ENCODE measurements around the gene MAPK8IP2. TPM values are rescaled to one million over a fixed set of nuclear protein-coding genes. Genes with fewer than 3 reads are reported as not detected.

The MAPK8IP2 gene
- total RNA-seq, 4 donors from 2014 or later, result 0.94 to 3.3 (median 1.5) TPM

DNA sequence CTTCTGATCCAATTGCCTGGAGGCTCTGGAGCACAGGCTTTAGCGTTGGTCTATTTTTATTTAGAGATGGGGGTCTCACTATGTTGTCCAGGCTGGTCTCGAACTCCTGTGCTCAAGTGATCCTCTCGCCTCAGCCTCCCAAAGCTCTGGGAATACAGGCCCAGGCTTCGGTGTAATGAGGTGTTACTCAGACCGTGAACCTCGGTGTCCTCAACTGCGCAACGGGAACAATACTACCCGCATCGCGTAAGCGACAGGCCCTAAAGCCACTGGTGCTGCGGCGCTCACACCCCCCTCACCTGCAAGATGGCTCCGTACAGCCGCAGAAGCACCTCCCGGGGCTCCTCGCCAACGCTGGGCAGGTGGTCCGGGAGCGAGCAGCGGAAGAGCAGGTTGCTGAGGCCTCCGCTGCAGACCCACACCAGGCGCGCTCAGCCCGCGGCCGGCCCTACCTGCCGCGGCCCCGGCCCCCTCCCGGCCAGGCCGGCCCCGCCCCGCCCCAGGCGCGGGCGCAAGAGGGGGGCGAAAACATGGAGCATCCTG, 18.6 kb upstream of the MAPK8IP2 start:
- Histone ChIP-seq H3K27me3 (no peaks in the 10 kb centered on the region), H3K36me3 (no peaks in the 10 kb centered on the region), H3K9me3 (no peaks in the 10 kb centered on the region), H3K27ac (peak overlapping the region; percentile 95 to 98 (median 96)), H3K4me1 (peaks cover 13 to 35% of the 10 kb centered on the region in 2 donors), H3K4me3 (replicated peaks in 1 of 3) (peak overlapping the region; percentile 75 to 95 (median 80))
- intact Hi-C loops (cut with DNase I), result loop anchor here (5.0 kb wide), 1 partner anchor 60 kb away; no protein-coding TSS in a partner anchor
- TF ChIP-seq, protein P1, sequence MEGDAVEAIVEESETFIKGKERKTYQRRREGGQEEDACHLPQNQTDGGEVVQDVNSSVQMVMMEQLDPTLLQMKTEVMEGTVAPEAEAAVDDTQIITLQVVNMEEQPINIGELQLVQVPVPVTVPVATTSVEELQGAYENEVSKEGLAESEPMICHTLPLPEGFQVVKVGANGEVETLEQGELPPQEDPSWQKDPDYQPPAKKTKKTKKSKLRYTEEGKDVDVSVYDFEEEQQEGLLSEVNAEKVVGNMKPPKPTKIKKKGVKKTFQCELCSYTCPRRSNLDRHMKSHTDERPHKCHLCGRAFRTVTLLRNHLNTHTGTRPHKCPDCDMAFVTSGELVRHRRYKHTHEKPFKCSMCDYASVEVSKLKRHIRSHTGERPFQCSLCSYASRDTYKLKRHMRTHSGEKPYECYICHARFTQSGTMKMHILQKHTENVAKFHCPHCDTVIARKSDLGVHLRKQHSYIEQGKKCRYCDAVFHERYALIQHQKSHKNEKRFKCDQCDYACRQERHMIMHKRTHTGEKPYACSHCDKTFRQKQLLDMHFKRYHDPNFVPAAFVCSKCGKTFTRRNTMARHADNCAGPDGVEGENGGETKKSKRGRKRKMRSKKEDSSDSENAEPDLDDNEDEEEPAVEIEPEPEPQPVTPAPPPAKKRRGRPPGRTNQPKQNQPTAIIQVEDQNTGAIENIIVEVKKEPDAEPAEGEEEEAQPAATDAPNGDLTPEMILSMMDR (IDR thresholded peaks at IDR 0.05), result no peak
- no peak for TF ChIP-seq POLR2A (IDR thresholded peaks at IDR 0.05)
- 20% methylated on average over 8 of the region's 39 CpGs; no CpG with 5 or more reads in 1 of the 2 donors for WGBS, 2 donors
- no peak for DNase-seq

DNA sequence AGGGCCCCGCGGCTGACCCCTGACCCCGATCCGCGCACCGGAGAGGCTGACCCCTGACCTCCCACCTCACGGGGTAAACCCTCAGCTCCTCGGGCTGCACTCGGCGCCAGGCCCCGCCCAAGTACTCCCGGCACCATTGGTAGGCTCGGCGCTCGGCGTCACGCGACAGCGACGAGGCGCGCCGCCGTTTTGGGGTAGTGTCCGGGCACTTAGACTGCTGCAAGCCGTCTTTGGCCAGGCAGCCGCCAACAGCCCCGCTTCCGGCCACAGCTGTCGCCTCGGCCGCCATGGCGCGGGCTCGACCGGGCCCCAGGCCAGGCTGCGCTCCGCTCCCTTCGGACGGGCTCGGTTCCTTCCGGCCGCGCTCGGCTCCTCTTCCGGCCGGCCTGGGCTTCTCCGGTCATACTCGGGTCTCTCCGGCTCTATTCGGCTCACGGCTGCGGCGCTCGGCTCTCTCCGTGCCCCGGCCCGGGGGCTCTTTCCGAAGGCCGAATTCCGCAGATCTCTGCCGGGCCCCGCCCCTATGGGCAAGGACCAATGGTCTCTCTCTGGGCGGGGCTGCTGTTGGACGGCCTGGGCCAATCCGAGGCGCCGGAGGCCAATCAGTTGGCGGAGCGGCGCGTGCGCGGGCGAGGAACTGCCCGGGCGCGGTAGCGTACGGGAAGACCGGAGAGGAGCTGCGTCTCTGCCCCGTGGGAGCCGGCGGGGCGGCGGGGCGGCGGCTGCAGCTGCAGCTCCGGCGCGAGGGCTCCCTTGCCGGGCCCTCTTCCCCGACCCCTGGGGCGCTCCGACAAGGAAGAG, 17.9 kb upstream of the MAPK8IP2 start, which contains the start of gene CHKB:
Gene CHKB, minus strand, starts transcription at position 357 of the 801 bp plus-strand sequence. Its CDS starts 68 bp downstream, at position 289.
- DNase-seq, result peak; percentile 99 to 100
- intact Hi-C loops (cut with DNase I), result loop anchor here (5.0 kb wide), 1 partner anchor 60 kb away; no protein-coding TSS in a partner anchor
- H3K27ac ChIP-seq, result peak within 1 kb of the TSS; percentile 95 to 98 (median 96)
- H3K4me3 ChIP-seq (replicated peaks in 1 of 3), result peak within 1 kb of the TSS; percentile 75 to 95 (median 80)
- H3K4me1 ChIP-seq, result peaks cover 13 to 35% of the 10 kb centered on the region in 2 donors
- WGBS, 2 donors, result 0 to 1% methylated on average over 29 to 40 of the region's 96 CpGs
- H3K27me3 ChIP-seq, result no peaks in the 10 kb centered on the region
- TF ChIP-seq POLR2A (IDR thresholded peaks at IDR 0.05), result peak; percentile 64 to 94
- TF ChIP-seq, protein P1 (IDR thresholded peaks at IDR 0.05), result no peak
- H3K9me3 ChIP-seq, result no peaks in the 10 kb centered on the region
- H3K36me3 ChIP-seq, result no peaks in the 10 kb centered on the region

DNA sequence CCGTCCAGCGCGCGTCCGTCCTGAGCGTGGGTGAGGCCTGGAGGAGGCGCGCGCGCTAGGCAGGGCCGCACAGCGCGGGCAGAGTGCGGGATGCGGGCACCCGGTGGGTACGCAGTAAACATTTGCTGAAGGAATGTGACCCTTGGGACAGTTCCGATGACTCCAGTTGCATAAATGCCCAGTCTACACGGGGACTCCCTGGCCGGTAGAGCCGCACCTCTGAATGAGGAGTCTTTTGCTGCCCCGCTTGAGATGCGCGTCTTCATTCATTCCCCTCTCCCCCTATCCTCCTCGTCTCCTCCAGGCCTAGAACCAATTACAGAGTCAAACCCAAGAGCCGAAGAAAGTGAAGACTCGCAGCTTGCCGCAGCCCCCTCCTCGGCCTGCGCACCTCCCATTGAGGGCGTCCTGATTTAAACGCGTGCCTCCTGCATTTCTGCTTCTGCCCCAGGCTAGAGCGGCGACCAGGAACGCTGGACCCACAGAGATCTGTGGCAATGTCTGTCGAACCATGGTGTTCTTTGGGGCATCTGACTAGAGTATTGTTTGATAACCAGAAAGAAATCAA, 17.2 kb upstream of the MAPK8IP2 start:
- DNase-seq, result no peak
- no peak for TF ChIP-seq POLR2A (IDR thresholded peaks at IDR 0.05)
- Histone ChIP-seq H3K27ac (peak overlapping the region in 2 of 3 donors; percentile 95 to 96), H3K4me1 (peaks cover 12 to 31% of the 10 kb centered on the region in 2 donors), H3K4me3 (replicated peaks in 1 of 3) (peak overlapping the region; percentile 51 to 83 (median 80)), H3K36me3 (no peaks in the 10 kb centered on the region), H3K27me3 (no peaks in the 10 kb centered on the region), H3K9me3 (no peaks in the 10 kb centered on the region)
- 16 to 23% methylated on average over 18 of the region's 37 CpGs for WGBS, 2 donors
- intact Hi-C loops (cut with DNase I), result loop anchor here (5.0 kb wide), 1 partner anchor 61 kb away; no protein-coding TSS in a partner anchor

DNA sequence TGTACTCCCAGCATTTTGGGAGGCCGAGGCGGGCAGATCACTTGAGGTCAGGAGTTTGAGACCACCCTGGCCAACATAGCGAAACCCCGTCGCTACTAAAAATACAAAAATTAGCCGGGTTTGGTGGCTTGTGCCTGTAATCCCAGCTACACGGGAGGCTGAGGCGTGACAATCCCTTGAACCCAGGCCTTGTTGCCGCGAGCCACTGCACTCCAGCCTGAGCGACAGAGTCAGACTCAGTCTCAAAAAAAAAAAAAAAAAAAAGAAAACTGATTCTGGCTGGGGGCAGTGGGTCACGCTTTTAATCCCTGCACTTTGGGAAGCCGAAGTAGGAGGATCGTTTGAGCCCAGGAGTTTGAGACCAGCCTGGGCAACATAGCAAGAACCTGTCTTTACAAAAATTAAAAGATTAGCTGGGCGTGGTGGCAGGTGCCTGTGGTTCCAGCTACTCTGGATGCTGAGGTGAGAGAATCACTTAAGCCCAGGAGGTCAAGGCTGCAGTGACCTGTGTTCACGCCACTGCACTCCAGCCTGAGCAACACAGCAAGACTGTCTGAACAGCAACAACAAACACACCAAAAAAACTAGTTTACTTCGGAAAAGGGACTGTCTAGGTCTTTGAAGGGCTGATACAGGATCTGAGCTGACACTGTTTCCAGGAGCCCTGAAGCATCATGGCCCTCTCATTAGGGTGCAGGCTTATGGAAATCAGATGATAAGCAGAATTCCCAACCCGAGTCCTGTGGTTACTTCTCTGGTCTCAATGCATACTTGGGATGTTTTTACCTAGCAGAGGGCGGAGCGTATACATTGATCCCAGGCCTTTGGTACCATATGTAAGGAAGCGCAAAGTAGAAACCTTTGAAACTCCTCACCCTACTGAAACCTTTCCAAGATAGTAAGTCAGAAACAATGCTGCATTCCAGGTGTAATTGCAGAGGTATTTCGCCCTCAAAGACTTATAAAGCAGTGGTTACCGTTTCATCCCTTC, 16.2 kb upstream of the MAPK8IP2 start:
- Histone ChIP-seq H3K4me3 (replicated peaks in 1 of 3) (no peak overlapping the region), H3K27me3 (no peaks in the 10 kb centered on the region), H3K27ac (no peak overlapping the region), H3K9me3 (no peaks in the 10 kb centered on the region), H3K4me1 (peaks cover 11 to 21% of the 10 kb centered on the region in 2 donors), H3K36me3 (no peaks in the 10 kb centered on the region)
- DNase-seq, result no peak
- TF ChIP-seq POLR2A (IDR thresholded peaks at IDR 0.05), result no peak
- TF ChIP-seq, protein P1 (IDR thresholded peaks at IDR 0.05), result no peak
- intact Hi-C loops (cut with DNase I), result loop anchor here (5.0 kb wide), 1 partner anchor 62 kb away; no protein-coding TSS in a partner anchor
- WGBS, 2 donors, result 94 to 97% methylated on average over 23 of the region's 23 CpGs
